ENCODE data around the gene ZBTB4. TPM values are rescaled to one million over a fixed set of nuclear protein-coding genes. Genes with fewer than 3 reads are reported as not detected.

Gene ZBTB4
- total RNA-seq, 6 experiments from 2014 or later, result 62.7 to 75.9 (median 68.6) TPM

GRCh38 chr17:7466639-7467341 is 12.6 kb downstream of the ZBTB4 start:
- H3K27ac Mint-ChIP-seq, result peak overlapping the region; percentile 69

GRCh38 chr17:7466318-7466638 is 13.2 kb downstream of the ZBTB4 start:
- DNase-seq, result no peak
- Mint-ChIP-seq H3K4me3 (no peak overlapping the region), H3K27ac (peak overlapping the region; percentile 69; the same call in 1 of the 2 replicates)

More at GRCh38 chr17:7466639-7467341, 12.6 kb downstream of the ZBTB4 start:
- Mint-ChIP-seq H3K4me1 (ENCODE audit: low read depth) (peaks cover 11% of the 10 kb centered on the region), H3K36me3 (ENCODE audit: low read depth) (peaks cover 4% of the 10 kb centered on the region; the same call in 1 of the 2 replicates), H3K9me3 (no peaks in the 10 kb centered on the region), H3K27me3 (ENCODE audit: insufficient read depth) (peaks cover 2% of the 10 kb centered on the region), H3K4me3 (no peak overlapping the region; the same call in 1 of the 2 replicates)
- DNase-seq, result peak; percentile 53
- TF ChIP-seq CTCF (IDR thresholded peaks at IDR 0.05), result no peak

DNA sequence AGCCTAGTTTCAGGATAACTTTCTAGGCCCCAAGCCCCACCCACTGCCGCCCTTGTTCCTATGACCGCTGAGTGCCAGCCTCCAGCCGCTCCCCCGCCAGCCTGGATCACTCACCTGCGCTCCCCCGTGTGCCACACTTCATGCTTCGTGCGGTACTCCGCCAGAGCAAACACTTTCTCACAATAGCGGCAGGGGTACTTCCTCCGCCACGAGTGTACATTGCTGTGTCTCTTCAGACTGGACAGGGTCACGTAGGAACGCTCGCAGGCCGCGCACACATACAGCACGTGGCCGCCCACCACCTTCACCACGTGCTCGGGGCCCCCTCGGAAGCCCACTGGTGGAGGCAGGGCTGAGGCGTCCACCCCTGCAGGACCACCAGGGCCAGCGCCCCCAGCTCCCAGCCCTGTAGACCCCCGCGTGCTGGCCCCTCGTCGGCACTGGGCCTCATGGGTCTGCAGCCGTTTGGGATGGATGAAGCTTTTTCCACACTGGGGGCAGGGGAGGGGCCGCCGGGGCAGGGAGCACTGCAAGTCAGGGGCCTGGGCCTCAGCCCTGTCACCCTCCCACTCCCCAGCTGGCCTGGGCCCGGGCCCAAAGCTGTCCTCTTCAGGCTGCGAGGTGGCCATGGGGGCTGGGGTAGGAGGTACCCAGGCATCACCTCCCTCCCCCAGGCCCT is 13.7 kb downstream of the ZBTB4 start:
- no peak for DNase-seq

More at GRCh38 chr17:7466318-7466638, 13.2 kb downstream of the ZBTB4 start:
- peaks cover 2% of the 10 kb centered on the region; the same call in 1 of the 2 replicates for H3K27me3 Mint-ChIP-seq (ENCODE audit: insufficient read depth)
- peaks cover 6% of the 10 kb centered on the region; the same call in 1 of the 2 replicates for H3K36me3 Mint-ChIP-seq (ENCODE audit: low read depth)
- no peak for TF ChIP-seq CTCF (IDR thresholded peaks at IDR 0.05)
- peaks cover 11% of the 10 kb centered on the region for H3K4me1 Mint-ChIP-seq (ENCODE audit: low read depth)
- no peaks in the 10 kb centered on the region for H3K9me3 Mint-ChIP-seq

GRCh38 chr17:7464081-7464480 is 15.3 kb downstream of the ZBTB4 start:
- Mint-ChIP-seq H3K9me3 (no peaks in the 10 kb centered on the region), H3K4me1 (ENCODE audit: low read depth) (peaks cover 11% of the 10 kb centered on the region), H3K36me3 (ENCODE audit: low read depth) (peaks cover 16% of the 10 kb centered on the region), H3K27me3 (ENCODE audit: insufficient read depth) (peaks cover 2% of the 10 kb centered on the region; the same call in 1 of the 2 replicates), H3K27ac (no peak overlapping the region), H3K4me3 (no peak overlapping the region)
- no peak for TF ChIP-seq CTCF (IDR thresholded peaks at IDR 0.05)
- no peak for DNase-seq

More for the DNA sequence above, 13.7 kb downstream of the ZBTB4 start:
- Mint-ChIP-seq H3K36me3 (ENCODE audit: low read depth) (peaks cover 10% of the 10 kb centered on the region; the same call in 1 of the 2 replicates), H3K9me3 (no peaks in the 10 kb centered on the region), H3K27me3 (ENCODE audit: insufficient read depth) (peaks cover 2% of the 10 kb centered on the region; the same call in 1 of the 2 replicates), H3K4me3 (no peak overlapping the region; the same call in 1 of the 2 replicates), H3K4me1 (ENCODE audit: low read depth) (peaks cover 11% of the 10 kb centered on the region), H3K27ac (no peak overlapping the region)
- no peak for TF ChIP-seq CTCF (IDR thresholded peaks at IDR 0.05)

GRCh38 chr17:7463372-7463846 is 16.0 kb downstream of the ZBTB4 start:
- peaks cover 2% of the 10 kb centered on the region; the same call in 1 of the 2 replicates for H3K27me3 Mint-ChIP-seq (ENCODE audit: insufficient read depth)
- H3K4me1 Mint-ChIP-seq (ENCODE audit: low read depth), result peaks cover 11% of the 10 kb centered on the region
- no peak overlapping the region for H3K27ac Mint-ChIP-seq
- DNase-seq, result no peak
- no peak overlapping the region for H3K4me3 Mint-ChIP-seq
- H3K9me3 Mint-ChIP-seq, result no peaks in the 10 kb centered on the region
- peaks cover 16% of the 10 kb centered on the region for H3K36me3 Mint-ChIP-seq (ENCODE audit: low read depth)
- TF ChIP-seq CTCF (IDR thresholded peaks at IDR 0.05), result no peak

All from HFFc6 (cell line).